ENCODE results near the gene FNDC8. TPM values are rescaled to one million over a fixed set of nuclear protein-coding genes. Genes with fewer than 3 reads are reported as not detected.
"Not testable (repeated sequence)": the region's sequence is repeated elsewhere in the genome, so short reads cannot be mapped to it uniquely, and the experiment has no call there.

The FNDC8 gene
- total and polyA plus RNA-seq, 11 donors: not detected

DNA sequence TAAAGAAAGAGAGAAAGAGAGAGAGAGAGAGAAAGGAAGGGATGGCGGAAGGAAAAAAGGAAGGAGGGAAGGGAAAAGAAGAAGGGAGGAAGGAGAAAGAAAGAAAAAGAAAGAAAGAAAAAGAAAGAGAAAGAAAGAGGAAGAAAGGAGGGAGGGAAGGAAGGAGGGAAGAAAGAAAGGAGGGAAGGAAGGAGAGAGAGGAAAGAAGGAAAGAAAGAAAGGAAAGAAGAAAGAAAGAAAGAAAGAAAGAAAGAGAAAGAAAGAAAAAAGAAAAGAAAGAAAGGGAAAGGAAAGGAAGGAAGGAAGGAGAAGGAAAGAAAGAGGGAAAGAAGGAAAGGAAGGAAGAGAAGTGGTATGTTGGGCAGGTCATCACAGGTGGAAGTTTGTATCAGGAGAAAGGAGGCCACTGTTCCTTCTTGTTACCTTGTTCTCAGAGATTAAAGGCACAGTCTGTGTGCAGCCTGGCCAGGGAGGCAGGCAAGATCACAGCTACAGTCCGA is 53.5 kb downstream of the FNDC8 start:
- DNase-seq: no peak
- Histone ChIP-seq H3K36me3 (peaks cover 0 to 82% (median 18%) of the 10 kb centered on the region in 9 donors), H3K4me1 (peaks cover 0 to 11% (median 0%) of the 10 kb centered on the region in 12 donors), H3K27me3 (no peaks in the 10 kb centered on the region), H3K27ac (no peak overlapping the region), H3K9me3 (peaks cover 0 to 2% (median 0%) of the 10 kb centered on the region in 12 donors), H3K4me3 (no peak overlapping the region)
- ATAC-seq: peak in 1 of 4 donors; percentile 14
- WGBS, 4 donors: 91 to 93% (median 92%) methylated on average over 2 of the region's 2 CpGs
- TF ChIP-seq CTCF (IDR thresholded peaks at IDR 0.05): no peak
- no peak for TF ChIP-seq POLR2A (IDR thresholded peaks at IDR 0.05)
- intact Hi-C loops (cut with DNase I): loop anchor here in 9 of 10 donors (5.0 to 10.0 kb wide), 8 partner anchors 67 to 572 kb away; partner anchors contain the start of genes SLFN12L (in 3 of the 9) and SLFN5 (in 2 of the 9)

DNA sequence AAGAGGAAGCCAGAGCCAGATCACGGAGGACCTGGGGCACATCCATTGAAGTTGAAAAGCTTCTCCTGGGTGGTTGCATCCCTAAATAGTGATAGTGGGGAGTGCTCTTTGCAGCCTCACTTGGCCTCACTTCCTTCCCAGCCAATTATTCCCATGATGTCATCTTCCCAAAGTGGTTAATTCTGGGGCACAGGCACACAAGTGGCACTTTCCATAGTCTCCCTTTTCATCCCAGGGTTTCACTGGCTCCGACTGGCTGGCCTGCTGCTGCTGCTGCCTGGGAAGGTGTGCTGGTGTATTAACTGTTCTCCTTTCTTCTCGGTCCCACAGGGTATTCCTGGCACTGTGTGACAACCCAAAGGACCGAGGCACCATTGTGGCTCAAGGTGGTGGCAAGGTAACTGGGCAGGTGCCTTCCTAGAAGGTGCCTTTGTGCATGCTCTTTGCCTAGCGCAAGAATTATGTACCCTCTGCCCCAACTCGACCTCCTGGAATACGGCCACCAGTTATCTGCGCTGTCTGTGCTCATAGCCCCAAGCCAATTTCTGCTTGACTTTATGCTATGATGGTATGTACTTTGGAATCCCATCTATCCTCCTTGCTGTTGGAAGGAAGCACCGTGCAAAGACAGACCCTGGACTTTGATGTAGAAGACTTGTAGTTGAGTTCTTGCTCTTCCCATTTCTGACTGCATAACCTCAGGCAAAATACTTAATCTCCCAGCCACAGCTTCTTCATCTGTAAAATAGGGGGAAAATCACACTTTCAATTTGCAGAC is 54.4 kb downstream of the FNDC8 start:
- H3K36me3 ChIP-seq: peaks cover 0 to 82% (median 22%) of the 10 kb centered on the region in 9 donors
- WGBS, 4 donors: 68 to 79% (median 70%) methylated on average over 9 of the region's 9 CpGs

DNA sequence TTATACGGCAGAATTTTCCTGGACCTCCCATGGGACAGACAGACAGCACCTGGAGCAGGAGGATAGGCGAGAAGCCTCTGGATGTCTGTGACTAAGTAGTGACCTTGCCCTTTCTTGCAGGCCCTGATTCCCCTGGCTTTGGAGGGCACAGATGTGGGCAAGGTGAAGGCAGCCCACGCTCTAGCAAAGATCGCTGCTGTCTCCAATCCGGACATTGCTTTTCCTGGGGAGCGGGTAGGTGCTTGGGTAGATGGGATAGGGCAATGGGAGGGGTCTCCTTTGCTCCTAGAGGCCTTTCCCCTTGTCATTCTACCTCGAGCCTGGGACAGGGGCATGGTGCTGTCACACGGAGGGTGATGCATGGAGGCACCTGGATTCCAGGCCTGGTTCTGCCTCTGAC is 55.5 kb downstream of the FNDC8 start:
- Histone ChIP-seq H3K27ac (no peak overlapping the region), H3K27me3 (no peaks in the 10 kb centered on the region), H3K36me3 (peaks cover 0 to 82% (median 26%) of the 10 kb centered on the region in 9 donors), H3K4me1 (peaks cover 0 to 11% (median 0%) of the 10 kb centered on the region in 12 donors), H3K4me3 (no peak overlapping the region), H3K9me3 (peaks cover 0 to 2% (median 0%) of the 10 kb centered on the region in 12 donors)
- ATAC-seq (no peak), DNase-seq (no peak)
- 73 to 84% (median 78%) methylated on average over 8 of the region's 8 CpGs for WGBS, 4 donors
- TF ChIP-seq POLR2A (IDR thresholded peaks at IDR 0.05) (no peak), CTCF (IDR thresholded peaks at IDR 0.05) (no peak)
- intact Hi-C loops (cut with DNase I): loop anchor here in 4 of 10 donors (10.0 kb wide), 4 partner anchors 68 to 568 kb away; partner anchors contain the start of gene SLFN5 (in 1 of the 4)

More for the DNA sequence above, 54.4 kb downstream of the FNDC8 start:
- DNase-seq (no peak), ATAC-seq (peak in 3 of 4 donors; percentile 26 to 55 (median 48))
- Histone ChIP-seq H3K9me3 (peaks cover 0 to 2% (median 0%) of the 10 kb centered on the region in 12 donors), H3K4me3 (no peak overlapping the region), H3K4me1 (peaks cover 0 to 11% (median 0%) of the 10 kb centered on the region in 12 donors), H3K27me3 (no peaks in the 10 kb centered on the region), H3K27ac (no peak overlapping the region)
- TF ChIP-seq POLR2A (IDR thresholded peaks at IDR 0.05): no peak
- TF ChIP-seq CTCF (IDR thresholded peaks at IDR 0.05): no peak
- intact Hi-C loops (cut with DNase I): loop anchor here in 4 of 10 donors (10.0 kb wide), 4 partner anchors 69 to 569 kb away; partner anchors contain the start of gene SLFN5 (in 1 of the 4)

DNA sequence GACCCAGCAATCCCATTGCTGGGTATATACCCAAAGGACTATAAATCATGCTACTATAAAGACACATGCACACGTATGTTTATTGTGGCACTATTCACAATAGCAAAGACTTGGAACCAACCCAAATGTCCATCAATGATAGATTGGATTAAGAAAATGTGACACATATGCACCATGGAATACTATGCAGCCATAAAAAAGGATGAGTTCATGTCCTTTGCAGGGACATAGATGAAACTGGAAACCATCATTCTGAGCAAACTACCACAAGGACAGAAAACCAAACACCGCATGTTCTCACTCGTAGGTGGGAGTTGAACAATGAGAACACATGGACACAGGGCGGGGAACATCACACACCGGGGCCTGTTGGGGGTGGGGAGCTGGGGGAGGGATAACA is 58.0 kb downstream of the FNDC8 start:
- not testable (repeated sequence) for H3K27ac ChIP-seq, H3K4me3 ChIP-seq, DNase-seq, H3K27me3 ChIP-seq, ATAC-seq, H3K9me3 ChIP-seq
- 93 to 97% (median 95%) methylated on average over 5 of the region's 5 CpGs for WGBS, 4 donors
- H3K36me3 ChIP-seq: peaks cover 0 to 86% (median 15%) of the 10 kb centered on the region in 9 donors
- peaks cover 0 to 11% (median 0%) of the 10 kb centered on the region in 12 donors for H3K4me1 ChIP-seq
- intact Hi-C loops (cut with DNase I): loop anchor here in 4 of 10 donors (10.0 kb wide), 4 partner anchors 65 to 565 kb away; partner anchors contain the start of gene SLFN5 (in 1 of the 4)

Other genes starting within 250 kb of the FNDC8 start
- gene CCT6B, start 160.2 kb upstream of the FNDC8 start, total RNA-seq: 1 to 10 TPM in 7 of 9 donors, under 1 TPM in 2; 0.75 to 2.5 (median 1.9) TPM
- gene CCT6B, start 160.2 kb upstream of the FNDC8 start, polyA plus RNA-seq: under 1 TPM; 0.82 to 0.88 TPM
- 10 to 100 TPM in 1 of 9 donors, 1 to 10 TPM in 8; 5.7 to 10.1 (median 7.9) TPM for gene ZNF830, start 160.1 kb upstream of the FNDC8 start, total RNA-seq
- gene ZNF830, start 160.1 kb upstream of the FNDC8 start, polyA plus RNA-seq: 1 to 10 TPM; 5.4 to 8.4 TPM
- 10 to 100 TPM; 17.1 to 27.0 (median 21.1) TPM for gene LIG3, start 141.1 kb upstream of the FNDC8 start, total RNA-seq
- gene LIG3, start 141.1 kb upstream of the FNDC8 start, polyA plus RNA-seq: 10 to 100 TPM in 1 of 2 donors, 1 to 10 TPM in 1; 4.0 to 15.4 TPM
- 10 to 100 TPM; 10.1 to 21.6 (median 13.5) TPM for gene RFFL, start 57.9 kb upstream of the FNDC8 start, total RNA-seq
- gene RFFL, start 57.9 kb upstream of the FNDC8 start, polyA plus RNA-seq: 1 to 10 TPM; 2.6 to 7.1 TPM
- gene RAD51D, start 1.8 kb upstream of the FNDC8 start, total RNA-seq: 1 to 10 TPM; 2.7 to 9.2 (median 5.0) TPM
- gene RAD51D, start 1.8 kb upstream of the FNDC8 start, polyA plus RNA-seq: 1 to 10 TPM; 2.1 to 6.7 TPM
- gene NLE1, start 20.7 kb downstream of the FNDC8 start, total RNA-seq: 1 to 10 TPM; 2.8 to 8.0 (median 4.2) TPM
- gene NLE1, start 20.7 kb downstream of the FNDC8 start, polyA plus RNA-seq: 1 to 10 TPM; 1.8 to 8.5 TPM
- gene UNC45B, start 26.2 kb downstream of the FNDC8 start, total RNA-seq: 100 to 1,000 TPM; 188 to 305 (median 212) TPM
- 10 to 100 TPM; 49.1 to 52.0 TPM for gene UNC45B, start 26.2 kb downstream of the FNDC8 start, polyA plus RNA-seq
- not detected for gene SLC35G3, start 72.8 kb downstream of the FNDC8 start, total RNA-seq
- not detected for gene SLC35G3, start 72.8 kb downstream of the FNDC8 start, polyA plus RNA-seq
- 10 to 100 TPM; 12.4 to 41.4 (median 15.0) TPM for gene SLFN5, start 121.5 kb downstream of the FNDC8 start, total RNA-seq
- 1 to 10 TPM; 3.0 to 3.8 TPM for gene SLFN5, start 121.5 kb downstream of the FNDC8 start, polyA plus RNA-seq

All from heart left ventricle (tissue), 16 donors.